ENCODE results near the gene CHST1.

DNA sequence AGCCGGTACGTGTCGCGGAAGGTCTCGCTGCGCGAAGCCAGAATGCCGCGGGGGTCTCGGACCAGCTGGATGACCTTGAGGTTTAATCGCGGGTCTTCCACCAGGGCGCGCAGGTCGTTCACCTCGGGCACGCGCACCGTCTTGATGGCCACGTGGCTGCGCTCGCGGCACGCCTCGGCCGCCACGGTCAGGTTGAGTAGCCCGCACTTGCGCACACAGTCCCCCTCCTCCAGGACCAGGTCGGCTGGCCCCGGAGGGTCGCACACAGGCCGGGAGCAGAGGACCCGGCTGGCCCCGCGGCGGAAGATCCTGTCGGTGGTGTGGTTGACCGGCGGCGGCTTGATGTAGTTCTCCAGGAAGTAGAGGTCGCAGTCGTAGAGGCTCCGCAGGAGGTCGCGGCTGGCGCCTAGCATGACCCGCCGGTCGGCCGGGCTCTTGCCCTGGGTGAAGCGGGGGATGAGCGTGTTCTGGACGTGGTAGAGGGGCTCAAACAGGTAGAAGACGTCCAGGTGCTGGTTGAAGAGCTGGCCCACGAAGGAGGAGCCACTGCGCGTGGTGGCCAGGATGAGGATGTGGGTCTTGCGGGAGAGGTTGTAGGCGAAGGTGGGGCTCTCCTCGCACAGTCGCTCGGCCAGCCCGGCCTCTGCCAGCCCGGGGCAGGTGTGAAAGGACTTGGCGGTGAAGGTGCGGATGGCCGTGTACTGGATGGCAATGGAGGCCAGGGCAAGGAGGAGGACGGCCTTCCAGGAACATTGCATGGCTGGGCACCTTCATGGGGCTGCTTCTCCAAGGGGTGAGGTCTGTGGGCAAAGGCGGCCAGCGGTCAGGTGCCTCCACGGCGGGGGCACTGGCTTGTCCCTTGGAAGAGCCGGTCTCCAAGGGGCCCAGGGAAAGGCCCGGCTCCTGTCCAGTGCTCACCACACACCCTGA lies 15.0 kb downstream of the CHST1 start:
- TF ChIP-seq POLR2A (IDR thresholded peaks at IDR 0.05) = no peak
- TF ChIP-seq, protein P1, sequence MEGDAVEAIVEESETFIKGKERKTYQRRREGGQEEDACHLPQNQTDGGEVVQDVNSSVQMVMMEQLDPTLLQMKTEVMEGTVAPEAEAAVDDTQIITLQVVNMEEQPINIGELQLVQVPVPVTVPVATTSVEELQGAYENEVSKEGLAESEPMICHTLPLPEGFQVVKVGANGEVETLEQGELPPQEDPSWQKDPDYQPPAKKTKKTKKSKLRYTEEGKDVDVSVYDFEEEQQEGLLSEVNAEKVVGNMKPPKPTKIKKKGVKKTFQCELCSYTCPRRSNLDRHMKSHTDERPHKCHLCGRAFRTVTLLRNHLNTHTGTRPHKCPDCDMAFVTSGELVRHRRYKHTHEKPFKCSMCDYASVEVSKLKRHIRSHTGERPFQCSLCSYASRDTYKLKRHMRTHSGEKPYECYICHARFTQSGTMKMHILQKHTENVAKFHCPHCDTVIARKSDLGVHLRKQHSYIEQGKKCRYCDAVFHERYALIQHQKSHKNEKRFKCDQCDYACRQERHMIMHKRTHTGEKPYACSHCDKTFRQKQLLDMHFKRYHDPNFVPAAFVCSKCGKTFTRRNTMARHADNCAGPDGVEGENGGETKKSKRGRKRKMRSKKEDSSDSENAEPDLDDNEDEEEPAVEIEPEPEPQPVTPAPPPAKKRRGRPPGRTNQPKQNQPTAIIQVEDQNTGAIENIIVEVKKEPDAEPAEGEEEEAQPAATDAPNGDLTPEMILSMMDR (IDR thresholded peaks at IDR 0.05) = no peak

All from testis (tissue), 2 donors.